Adipocyte (in vitro differentiated cells): ENCODE measurements around the gene FGF8.

Experiments used
- DNase-seq: peaks from one replicate; pipeline ENCODE4 v3.0.0-alpha.2; 2015; ENCODE audit warnings: low read depth
- H3K27me3 ChIP-seq: replicated peaks from 2 replicates; pipeline ENCODE4 v1.7.0; 2013; ENCODE audit warnings: mild to moderate bottlenecking, low read length, moderate library complexity; ENCODE audit not compliant: control insufficient read depth, insufficient read depth
- H3K36me3 ChIP-seq: 2 replicates; pipeline ENCODE4 v1.7.0; 2013; ENCODE audit warnings: low read length, mild to moderate bottlenecking, moderate library complexity; ENCODE audit not compliant: control insufficient read depth, insufficient read depth, severe bottlenecking
- H3K4me1 ChIP-seq: 2 replicates; pipeline ENCODE4 v1.7.0; 2013; ENCODE audit warnings: mild to moderate bottlenecking, low read length, moderate library complexity; ENCODE audit not compliant: control insufficient read depth, insufficient read depth
- H3K4me3 ChIP-seq: 2 replicates; pipeline ENCODE4 v1.7.0; 2013; ENCODE audit warnings: mild to moderate bottlenecking, low read length, moderate library complexity
- H3K9ac ChIP-seq: 2 replicates; pipeline ENCODE4 v1.7.0; 2013; ENCODE audit warnings: mild to moderate bottlenecking, low read length, moderate library complexity
- H3K9me3 ChIP-seq: 2 replicates; pipeline ENCODE4 v1.7.0; 2013; ENCODE audit warnings: mild to moderate bottlenecking, low read length, moderate library complexity; ENCODE audit not compliant: control insufficient read depth

FGF8 gene

GRCh38 chr10:101766306-101766705 is 9.6 kb downstream of the FGF8 start:
- H3K27me3 ChIP-seq: peaks cover 59% of the 10 kb centered on the region

GRCh38 chr10:101763141-101763846 is 12.6 kb downstream of the FGF8 start:
- Histone ChIP-seq H3K9ac (no peak overlapping the region), H3K4me1 (peaks cover 5% of the 10 kb centered on the region), H3K36me3 (no peaks in the 10 kb centered on the region), H3K9me3 (no peaks in the 10 kb centered on the region), H3K4me3 (no peak overlapping the region), H3K27me3 (peaks cover 58% of the 10 kb centered on the region)
- DNase-seq: no peak

More at GRCh38 chr10:101766306-101766705, 9.6 kb downstream of the FGF8 start:
- H3K4me3 ChIP-seq: no peak overlapping the region
- H3K9me3 ChIP-seq: no peaks in the 10 kb centered on the region
- DNase-seq: no peak
- H3K4me1 ChIP-seq: no peaks in the 10 kb centered on the region
- no peak overlapping the region for H3K9ac ChIP-seq
- H3K36me3 ChIP-seq: no peaks in the 10 kb centered on the region

- Histone ChIP-seq H3K4me1 (peaks cover 5% of the 10 kb centered on the region), H3K27me3 (peaks cover 58% of the 10 kb centered on the region), H3K4me3 (no peak overlapping the region), H3K9me3 (no peaks in the 10 kb centered on the region), H3K36me3 (no peaks in the 10 kb centered on the region), H3K9ac (no peak overlapping the region)
- no peak for DNase-seq
Measured at GRCh38 chr10:101762736-101763135, 13.2 kb downstream of the FGF8 start.

- Histone ChIP-seq H3K27me3 (peaks cover 52% of the 10 kb centered on the region), H3K4me1 (peaks cover 5% of the 10 kb centered on the region), H3K9ac (no peak overlapping the region), H3K36me3 (no peaks in the 10 kb centered on the region), H3K9me3 (no peaks in the 10 kb centered on the region), H3K4me3 (no peak overlapping the region)
- no peak for DNase-seq
Measured at GRCh38 chr10:101761226-101761625, 14.7 kb downstream of the FGF8 start.

- Histone ChIP-seq H3K4me1 (peaks cover 5% of the 10 kb centered on the region), H3K9ac (no peak overlapping the region), H3K36me3 (no peaks in the 10 kb centered on the region), H3K9me3 (no peaks in the 10 kb centered on the region), H3K4me3 (no peak overlapping the region), H3K27me3 (peaks cover 46% of the 10 kb centered on the region)
- DNase-seq: peak; percentile 17
Measured at GRCh38 chr10:101760510-101760909, 15.4 kb downstream of the FGF8 start.

GRCh38 chr10:101759309-101760247 is 16.3 kb downstream of the FGF8 start:
- no peak for DNase-seq
- Histone ChIP-seq H3K9me3 (no peaks in the 10 kb centered on the region), H3K4me1 (peaks cover 5% of the 10 kb centered on the region), H3K36me3 (no peaks in the 10 kb centered on the region), H3K27me3 (peaks cover 37% of the 10 kb centered on the region), H3K4me3 (no peak overlapping the region), H3K9ac (no peak overlapping the region)

GRCh38 chr10:101758858-101759257 is 17.1 kb downstream of the FGF8 start:
- Histone ChIP-seq H3K36me3 (no peaks in the 10 kb centered on the region), H3K4me3 (no peak overlapping the region), H3K9me3 (no peaks in the 10 kb centered on the region), H3K4me1 (peaks cover 5% of the 10 kb centered on the region), H3K9ac (no peak overlapping the region), H3K27me3 (peaks cover 44% of the 10 kb centered on the region)
- no peak for DNase-seq

GRCh38 chr10:101752241-101752640 is 23.7 kb downstream of the FGF8 start:
- H3K9ac ChIP-seq: no peak overlapping the region
- H3K4me1 ChIP-seq: no peaks in the 10 kb centered on the region
- no peaks in the 10 kb centered on the region for H3K9me3 ChIP-seq
- H3K27me3 ChIP-seq: peaks cover 37% of the 10 kb centered on the region
- DNase-seq: no peak
- no peaks in the 10 kb centered on the region for H3K36me3 ChIP-seq
- H3K4me3 ChIP-seq: no peak overlapping the region

- H3K27me3 ChIP-seq: peaks cover 37% of the 10 kb centered on the region
- no peaks in the 10 kb centered on the region for H3K4me1 ChIP-seq
- H3K36me3 ChIP-seq: no peaks in the 10 kb centered on the region
- no peak for DNase-seq
- H3K9ac ChIP-seq: no peak overlapping the region
- H3K4me3 ChIP-seq: no peak overlapping the region
- H3K9me3 ChIP-seq: no peaks in the 10 kb centered on the region
Measured at GRCh38 chr10:101749047-101750016, 26.6 kb downstream of the FGF8 start.

- peaks cover 32% of the 10 kb centered on the region for H3K27me3 ChIP-seq
- DNase-seq: no peak
- no peaks in the 10 kb centered on the region for H3K36me3 ChIP-seq
- H3K4me3 ChIP-seq: no peak overlapping the region
- no peaks in the 10 kb centered on the region for H3K9me3 ChIP-seq
- H3K9ac ChIP-seq: no peak overlapping the region
- H3K4me1 ChIP-seq: no peaks in the 10 kb centered on the region
Measured at GRCh38 chr10:101748496-101748895, 27.4 kb downstream of the FGF8 start.
